Superior temporal gyrus (tissue), 1 donor: ENCODE data around the gene TRAPPC11.

ENCODE experiments used
- DNase-seq: peaks from one replicate; pipeline ENCODE4 v3.0.0-alpha.2; 2016; ENCODE audit errors: extremely low spot score

TRAPPC11 gene

DNA sequence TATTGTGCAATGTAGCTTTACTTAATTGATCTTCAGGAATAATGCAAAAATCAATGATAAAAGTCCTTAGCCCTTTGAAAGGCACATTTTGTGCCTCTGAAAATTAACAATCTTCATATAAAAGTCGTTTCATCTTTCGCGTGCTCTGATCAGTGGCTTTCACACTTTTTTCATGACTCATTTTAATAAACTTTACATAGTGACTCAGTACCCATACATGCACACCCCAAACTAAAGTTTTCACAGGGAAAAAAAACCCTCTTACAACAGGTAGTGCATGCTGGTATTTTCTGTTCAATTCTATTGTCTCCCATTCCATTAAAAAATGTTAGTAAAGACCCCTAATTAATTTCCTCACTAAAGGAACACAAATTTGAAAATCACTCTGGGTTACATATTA is 21.6 kb upstream of the TRAPPC11 start:
- no peak for DNase-seq

DNA sequence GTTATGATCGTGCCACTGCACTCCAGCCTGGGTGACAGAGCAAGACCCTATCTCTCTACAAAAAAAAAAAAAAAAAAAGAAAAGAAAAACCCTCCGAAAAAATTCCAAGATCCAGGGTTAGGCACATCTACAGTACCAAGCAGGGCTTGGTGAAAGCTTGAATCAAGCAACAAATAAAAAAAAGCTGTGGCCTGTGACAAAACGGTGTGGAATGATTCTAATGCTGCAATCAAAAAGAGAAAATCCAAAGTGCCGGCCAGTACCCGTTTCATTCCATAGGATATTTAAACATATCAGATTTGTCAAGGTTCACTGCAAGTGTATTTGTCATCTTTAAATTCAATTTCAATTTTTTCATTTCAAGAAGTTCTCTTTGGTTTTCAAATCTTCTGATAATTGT is 20.7 kb upstream of the TRAPPC11 start:
- no peak for DNase-seq

DNA sequence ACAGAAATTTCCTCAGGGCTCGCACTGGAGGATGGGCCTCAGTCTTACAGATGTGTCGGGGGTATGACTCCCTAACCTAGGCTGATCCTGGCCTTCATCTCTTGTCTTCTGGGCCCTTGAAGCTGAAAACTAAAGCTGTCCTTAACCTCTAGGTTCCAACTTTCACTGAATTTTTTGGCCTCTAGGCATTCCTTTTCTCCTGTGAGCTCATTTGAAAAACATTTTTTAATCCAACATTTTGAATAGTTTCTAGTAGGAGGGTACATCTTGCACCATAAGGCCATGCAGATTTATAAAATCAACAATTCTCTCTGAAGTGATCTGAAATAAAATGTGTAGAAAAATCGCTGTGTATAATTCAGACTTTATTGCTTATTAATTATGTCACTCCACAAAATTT is 19.8 kb upstream of the TRAPPC11 start:
- DNase-seq = no peak

DNA sequence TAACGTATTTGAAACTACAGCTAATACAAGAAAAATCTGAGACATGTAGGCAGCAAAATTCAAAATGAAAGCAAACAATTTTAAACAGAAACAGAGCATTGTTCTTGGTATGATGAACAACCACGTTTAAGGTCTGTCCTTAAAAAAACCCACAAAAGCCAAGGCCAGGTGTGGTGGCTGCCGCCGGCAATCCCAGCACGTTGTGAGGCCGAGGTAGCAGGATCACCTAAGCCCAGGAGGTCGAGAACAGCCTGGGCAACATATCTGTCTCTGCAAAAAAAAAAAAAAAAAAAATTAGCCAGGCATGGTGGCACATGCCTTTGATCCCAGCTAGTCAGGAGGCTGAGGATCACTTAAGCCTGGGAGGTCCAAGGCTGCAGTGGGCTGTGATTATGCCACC is 13.8 kb upstream of the TRAPPC11 start:
- no peak for DNase-seq

DNA sequence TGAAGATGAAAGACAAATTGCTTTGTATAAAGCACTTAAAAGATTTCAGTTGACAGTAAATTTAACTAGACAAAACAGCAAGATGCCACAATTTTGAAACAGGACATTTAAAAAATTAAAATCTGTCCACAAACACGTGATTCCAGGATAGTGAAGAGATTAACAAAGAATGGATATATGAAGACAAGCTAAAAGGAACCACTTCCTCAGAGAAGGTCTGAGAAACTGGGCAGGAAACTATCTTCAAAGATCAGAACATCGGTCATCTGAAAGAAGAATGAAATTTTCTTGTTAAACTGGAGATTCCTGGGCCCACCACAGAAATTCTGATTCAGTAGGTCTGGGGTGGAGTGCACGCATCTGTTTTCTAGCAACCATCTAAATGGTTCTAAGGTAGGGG is 1.5 kb upstream of the TRAPPC11 start:
- no peak for DNase-seq

DNA sequence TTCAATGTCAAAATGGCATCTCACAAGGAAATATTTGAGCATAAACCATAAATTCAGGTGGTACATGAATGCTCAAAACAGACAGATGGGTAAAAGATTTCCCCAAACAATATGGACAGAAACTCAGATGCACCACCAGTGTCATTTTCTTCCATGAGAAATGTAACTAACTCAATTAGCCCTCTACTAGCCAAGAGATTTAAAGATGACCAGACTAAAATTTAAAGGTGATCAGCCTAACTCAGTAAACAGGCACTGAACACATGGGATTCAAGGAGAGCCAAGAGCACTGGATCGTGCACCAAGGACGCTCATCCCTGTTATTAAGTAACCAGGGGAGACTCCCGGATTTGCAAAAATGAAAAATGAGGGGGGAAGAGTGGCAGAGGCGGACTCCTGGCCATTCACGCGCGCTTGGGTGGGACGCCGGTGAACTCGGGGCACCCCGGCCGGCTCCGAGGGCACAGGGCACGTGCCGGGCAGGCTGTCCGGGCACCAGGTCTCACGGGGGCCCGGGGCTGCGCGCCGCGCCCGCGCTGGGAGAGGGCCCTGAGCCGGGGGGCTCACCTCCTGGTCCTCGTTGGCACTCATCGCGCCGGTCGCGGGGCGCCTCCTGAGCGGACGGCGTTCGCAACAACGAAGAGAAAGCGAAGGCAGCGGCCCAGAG is 598 bp upstream of the TRAPPC11 start:
- peak; percentile 22 for DNase-seq

DNA sequence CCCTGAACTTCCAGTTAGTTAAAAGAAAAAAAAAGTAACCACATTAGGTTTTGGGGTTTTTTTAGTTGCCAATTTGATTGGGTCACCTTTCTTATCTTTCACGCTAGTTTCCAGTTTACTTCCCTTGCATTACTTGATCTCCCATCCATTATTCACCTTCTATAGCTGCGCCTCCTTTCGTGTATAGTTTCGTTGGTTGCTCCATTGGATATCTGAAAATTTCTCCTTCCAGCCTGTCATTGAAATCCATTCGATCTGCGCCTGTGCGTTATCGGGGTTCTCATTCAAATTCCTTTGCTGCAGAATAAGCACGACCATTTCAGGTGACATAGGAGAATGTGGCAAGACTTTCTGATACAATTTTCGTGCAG is 764 bp downstream of the TRAPPC11 start:
- no peak for DNase-seq

DNA sequence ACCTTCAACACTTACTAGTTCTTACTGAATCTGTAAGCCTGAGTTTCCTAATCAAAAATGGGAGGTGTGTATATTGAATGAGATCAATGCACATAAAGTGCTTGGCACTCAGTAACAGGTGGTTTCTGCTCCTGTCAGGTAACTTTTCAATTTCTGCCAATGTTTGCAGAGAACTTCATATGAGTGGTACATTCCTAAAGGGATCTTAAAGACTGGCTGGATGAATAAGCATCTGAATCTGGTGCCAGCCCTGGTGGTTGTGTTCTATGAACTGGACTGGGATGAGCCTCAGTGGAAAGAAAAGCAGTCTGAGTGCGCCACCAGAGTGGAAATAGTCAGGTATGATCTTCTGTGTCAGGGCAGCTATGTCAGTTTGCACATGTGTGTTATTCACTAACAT is 7.0 kb downstream of the TRAPPC11 start:
- no peak for DNase-seq

DNA sequence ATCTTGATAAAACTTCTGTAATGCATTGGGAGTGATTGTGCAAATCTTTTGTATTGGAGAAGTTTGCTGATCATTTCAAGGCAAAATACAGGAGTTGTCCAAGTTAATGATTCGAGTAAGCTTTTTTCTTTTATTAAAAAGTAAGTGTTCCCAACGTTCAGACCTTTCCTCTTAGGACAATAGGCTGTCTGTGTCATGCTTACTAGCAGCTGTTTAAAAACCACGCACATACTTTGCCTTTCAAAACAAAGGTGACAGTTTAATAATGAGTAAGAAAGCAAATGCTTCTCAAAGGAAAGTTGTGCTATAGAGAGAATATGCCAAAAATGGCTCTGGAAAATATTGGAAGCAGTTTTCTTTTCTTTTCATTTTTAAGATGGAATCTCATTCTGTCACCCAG is 11.2 kb downstream of the TRAPPC11 start:
- DNase-seq = no peak

DNA sequence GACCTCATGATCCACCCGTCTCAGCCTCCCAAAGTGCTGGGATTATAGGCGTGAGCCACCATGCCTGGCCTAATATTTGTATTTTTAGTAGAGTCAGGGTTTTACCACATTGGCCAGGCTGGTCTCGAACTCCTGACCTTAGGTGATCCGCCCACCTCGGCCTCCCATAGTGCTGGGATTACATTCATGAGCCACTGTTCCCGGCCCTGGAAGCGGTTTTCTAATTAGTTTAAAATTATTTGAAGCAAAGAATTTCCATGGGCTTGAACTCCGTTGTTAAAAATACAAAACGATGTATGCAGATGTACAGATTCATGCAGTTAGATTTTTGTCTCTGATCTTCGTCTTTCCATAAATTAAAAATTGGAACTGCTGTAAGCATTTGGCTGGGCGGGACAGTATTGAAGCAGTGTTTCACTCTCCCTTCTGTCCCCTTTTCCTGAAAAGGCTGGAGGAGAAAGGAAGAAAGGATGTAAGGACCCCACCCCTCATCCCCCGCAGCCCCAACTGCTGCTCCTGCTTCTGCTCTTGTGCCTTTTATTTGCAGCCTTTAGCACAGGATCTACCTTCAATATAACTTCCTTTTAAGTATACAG is 12.0 kb downstream of the TRAPPC11 start:
- no peak for DNase-seq

DNA sequence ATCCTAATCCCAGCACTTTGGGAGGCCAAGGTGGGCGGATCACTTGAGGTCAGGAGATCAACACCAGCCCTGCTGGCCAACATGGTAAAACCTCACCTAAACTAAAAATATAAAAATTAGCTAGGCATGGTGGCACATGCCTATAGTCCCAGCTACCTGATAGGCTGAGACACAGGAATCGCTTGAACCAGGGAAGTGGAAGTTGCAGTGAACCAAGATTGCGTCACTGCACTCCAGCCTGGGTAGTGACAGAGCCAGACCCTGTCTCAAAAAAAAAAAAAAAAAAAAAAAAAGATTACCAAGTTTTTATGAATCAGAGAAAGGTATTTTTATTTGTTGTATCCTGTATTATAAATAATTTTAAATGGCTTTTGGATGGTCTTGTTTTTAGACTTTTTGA is 15.1 kb downstream of the TRAPPC11 start:
- DNase-seq = no peak

DNA sequence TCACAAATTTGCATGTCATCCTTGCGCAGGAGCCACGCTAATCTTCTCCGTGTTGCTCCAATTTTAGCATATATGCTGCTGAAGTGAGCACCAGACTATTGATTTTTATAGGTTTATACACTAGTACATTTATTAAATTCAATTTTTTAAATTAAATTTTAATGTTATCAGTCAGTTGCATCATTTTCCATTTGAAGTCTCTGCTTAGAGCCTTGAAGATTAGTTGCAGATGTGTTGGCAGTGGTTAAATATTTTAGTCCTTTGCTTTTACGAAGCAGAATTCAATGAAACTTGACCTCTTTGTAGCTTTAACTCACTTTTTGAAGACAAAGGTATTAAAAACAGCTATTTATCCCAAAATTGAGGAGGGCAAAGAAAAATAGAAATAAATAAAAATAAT is 16.5 kb downstream of the TRAPPC11 start:
- no peak for DNase-seq

DNA sequence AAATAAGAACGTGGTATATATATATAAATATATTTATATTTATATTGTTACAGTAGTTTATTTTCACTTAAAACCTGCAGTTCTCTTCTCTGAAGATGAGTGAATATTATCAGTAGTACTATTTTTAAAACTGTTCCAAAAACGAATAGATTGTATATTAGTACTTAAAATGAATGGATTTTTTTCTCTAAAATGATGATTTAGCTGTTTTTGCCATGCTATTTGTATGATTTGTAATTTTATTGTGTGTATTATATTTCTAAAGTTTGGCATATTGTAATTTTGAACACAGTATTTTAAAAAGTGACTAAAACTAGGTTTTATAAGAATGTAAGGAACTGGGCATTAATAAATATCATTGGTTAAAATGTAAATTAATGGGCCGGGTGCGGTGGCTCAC is 22.0 kb downstream of the TRAPPC11 start:
- DNase-seq = no peak

DNA sequence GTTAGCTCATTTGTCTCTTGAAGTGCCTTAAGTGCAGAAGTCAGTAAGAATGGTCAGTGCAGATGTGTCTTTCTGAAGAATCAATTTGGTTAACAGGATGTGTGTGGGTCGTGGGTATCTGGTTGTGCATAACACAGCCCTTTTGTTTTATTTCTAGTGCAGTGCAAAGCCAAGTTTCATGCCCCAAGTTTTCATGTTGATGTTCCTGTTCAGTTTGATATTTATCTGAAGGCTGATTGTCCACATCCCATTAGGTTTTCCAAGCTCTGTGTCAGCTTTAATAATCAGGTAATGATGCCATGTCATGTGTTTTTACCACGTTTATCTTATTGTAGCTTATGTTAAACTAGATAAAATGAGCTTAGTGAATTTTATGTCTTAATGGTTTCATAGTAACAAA is 27.4 kb downstream of the TRAPPC11 start:
- DNase-seq = no peak

DNA sequence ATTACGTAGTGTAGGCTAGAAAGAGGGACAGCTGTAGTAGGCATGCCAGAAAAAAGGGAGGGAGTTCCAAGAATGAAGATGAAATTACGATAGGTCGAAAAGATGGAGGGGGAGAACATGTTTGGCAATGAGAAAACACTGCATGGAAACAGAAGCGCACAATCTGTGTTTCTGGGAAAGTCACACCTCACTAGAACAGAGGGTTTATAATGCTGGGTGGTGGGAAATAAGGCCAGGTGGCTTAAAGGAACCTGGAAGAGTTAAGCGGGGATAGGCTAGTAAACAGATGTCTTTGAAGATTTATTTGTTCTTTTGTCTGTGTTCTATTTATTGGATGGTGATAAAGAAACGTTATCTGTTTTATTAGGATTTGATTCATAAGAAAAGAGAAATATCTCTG is 29.1 kb downstream of the TRAPPC11 start:
- DNase-seq = no peak

DNA sequence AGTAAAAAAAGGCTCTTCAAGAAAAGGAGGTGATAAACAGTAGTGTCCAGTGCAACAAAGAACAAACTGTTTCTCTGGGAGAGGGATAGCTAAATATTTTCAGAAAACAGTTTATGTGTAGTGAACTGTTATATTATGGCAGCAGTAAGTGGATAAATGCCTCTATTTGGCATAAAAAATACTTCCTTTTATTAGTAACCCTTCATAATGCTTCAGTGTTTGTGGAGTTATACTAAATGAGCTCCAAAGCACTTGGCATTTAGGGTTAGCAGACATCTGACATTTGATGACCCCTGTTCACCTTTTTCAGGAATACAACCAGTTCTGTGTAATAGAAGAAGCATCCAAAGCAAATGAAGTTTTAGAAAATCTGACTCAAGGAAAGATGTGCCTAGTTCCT is 31.9 kb downstream of the TRAPPC11 start:
- no peak for DNase-seq

DNA sequence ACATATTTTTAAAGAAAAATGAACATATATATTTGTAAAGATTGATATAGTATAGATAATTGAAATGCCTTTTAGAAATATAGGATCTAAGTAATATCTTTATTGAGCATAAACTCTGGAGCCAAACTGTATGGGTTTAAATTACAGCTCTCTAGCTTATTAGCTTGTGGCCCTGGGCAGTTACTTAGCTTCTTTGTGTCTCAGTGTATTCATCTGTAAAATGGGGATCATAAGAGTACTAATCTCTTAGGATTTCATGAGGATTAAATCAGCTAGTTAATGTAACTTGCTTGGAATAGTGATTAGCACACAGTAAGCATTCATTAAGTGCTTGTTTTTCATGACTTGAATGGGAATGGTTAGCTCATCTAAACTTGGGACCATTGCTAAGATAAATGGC is 32.8 kb downstream of the TRAPPC11 start:
- DNase-seq = no peak

DNA sequence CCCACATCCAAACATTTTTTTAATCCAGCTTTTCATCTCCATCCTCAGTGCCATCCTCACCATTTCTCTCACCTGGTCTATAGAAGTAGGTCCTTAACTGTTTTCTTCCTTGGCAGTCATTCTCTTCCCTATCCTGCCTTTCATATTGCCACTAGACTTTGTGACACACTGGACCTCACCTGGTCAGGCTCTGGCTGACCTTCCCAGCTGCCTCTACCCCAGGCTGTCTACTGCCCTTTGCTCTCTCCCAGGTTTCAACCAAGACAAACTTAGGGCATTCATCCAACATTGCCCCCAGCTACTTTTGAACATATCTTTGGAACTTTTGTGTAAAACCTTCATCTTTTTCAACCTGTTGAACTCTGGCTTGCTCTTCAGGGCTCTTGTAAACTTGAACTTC is 39.8 kb downstream of the TRAPPC11 start:
- no peak for DNase-seq

DNA sequence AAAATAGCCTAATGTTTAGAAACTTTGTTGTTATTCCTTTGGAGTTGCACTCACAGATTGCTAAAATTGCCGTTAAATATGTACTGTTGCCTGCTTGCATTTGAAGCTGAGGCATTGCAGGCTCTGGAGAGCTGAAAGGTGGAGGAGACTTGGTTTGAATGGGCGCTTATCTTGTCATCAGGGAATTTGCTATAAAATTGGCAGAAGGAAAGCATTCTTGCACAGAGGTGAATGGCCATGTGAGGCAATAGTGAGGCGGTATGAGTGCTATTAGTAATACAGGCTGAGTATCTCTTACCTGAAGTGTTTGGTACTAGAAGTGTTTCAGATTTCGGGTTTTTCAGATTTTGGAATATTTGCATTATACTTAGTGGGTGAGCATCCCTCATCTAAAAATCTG is 41.3 kb downstream of the TRAPPC11 start:
- no peak for DNase-seq

DNA sequence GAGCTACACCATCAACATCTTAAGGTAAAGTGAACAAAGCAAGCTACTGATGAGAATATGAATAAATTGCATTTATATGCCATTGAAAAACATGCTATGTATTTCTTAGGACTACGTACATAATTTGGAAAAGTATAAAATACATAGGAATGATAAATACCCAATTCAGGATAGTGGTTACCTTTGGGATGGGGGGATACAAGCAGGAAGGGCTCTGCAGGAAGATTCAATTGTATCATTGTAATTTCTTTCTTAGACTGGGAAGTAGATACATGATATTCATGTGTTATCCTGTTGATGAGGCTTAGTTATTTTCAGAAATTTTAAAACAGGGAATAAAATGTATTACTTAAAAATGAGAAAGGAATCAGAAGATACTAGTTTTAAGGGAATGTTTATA is 43.4 kb downstream of the TRAPPC11 start:
- DNase-seq = no peak

DNA sequence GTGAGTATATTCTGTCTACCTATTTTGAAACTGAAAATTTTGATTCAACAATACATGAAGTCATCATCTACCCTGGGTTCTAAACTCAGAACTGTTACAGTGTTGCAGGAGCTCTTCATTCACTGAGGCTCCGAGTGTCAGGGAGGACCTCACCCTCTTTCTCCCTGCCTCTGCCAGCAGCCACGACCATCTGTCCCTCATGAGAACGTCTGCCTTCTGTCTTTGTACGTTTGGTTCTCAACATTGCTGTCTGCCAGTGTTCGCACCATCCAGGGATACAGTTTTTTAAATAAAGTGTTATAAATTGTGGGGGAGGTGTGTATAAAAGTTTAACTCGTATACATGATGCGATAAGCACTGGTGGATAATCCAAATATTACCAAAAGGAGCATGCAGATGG is 55.5 kb downstream of the TRAPPC11 start:
- no peak for DNase-seq

DNA sequence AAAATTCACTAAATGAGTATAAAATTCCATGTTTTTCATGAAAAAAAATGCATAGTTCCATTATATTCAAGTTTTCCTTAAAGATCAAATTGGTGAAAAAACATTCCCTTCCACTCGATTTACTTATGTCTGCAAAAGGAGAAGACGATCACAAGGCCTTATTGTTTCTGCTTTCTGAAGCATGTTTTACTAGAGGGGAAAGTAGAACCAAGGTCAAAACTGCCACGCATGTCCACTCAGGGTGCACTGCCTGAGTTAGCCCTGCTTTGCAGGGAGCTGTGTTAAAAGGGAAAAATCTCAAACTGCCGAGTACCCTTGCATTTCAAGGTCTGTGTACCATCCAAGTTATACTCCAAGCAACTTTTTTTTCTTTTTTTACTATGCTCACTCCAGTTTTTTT is 57.2 kb downstream of the TRAPPC11 start:
- DNase-seq = no peak

DNA sequence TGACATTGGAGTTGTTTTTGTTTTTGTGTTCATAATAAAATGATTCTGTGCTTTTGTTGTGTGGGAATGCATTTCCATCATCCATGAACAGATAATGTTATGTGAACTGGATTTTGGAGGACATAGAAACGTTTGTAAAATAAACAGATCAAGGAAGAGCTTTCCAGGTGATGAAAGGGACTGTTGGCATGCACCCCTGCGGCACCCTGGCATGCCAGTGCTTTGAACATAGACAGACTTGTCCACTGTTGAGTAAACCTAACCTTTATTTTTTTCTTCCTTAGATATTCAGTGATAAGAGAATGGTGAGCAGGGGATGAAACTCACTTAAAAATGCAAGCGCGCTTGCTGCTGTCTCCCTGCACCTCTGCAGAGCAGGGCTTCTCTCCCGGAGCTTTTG is 59.8 kb downstream of the TRAPPC11 start:
- no peak for DNase-seq
